Loucy (cell line): ENCODE results near the gene MTMR3.

Experiments
- H2AFZ ChIP-seq: fragments of 200-600 bp; sonication (generic); 2 replicates; pipeline ENCODE4 v1.6.0; 2016; ENCODE audit warnings: antibody characterized with exemption, mild to moderate bottlenecking, low read length, moderate library complexity
- H3F3A ChIP-seq: fragments of 200-600 bp; 2 replicates; pipeline ENCODE4 v1.6.0; 2016; ENCODE audit warnings: antibody characterized with exemption, low read depth, mild to moderate bottlenecking
- H3K27me3 ChIP-seq: fragments of 200-600 bp; sonication (generic); 2 replicates; pipeline ENCODE4 v1.6.1; 2014; ENCODE audit warnings: low read length, mild to moderate bottlenecking; ENCODE audit not compliant: insufficient read depth, poor library complexity, severe bottlenecking
- H3K36me3 ChIP-seq: fragments of 200-600 bp; sonication (generic); 2 replicates; pipeline ENCODE4 v1.6.1; 2016; ENCODE audit warnings: low read length; ENCODE audit not compliant: insufficient read depth
- H3K4me1 ChIP-seq: fragments of 200-600 bp; sonication (generic); 2 replicates; pipeline ENCODE4 v1.5.1; 2014; ENCODE audit warnings: low read length, mild to moderate bottlenecking; ENCODE audit not compliant: insufficient read depth, poor library complexity, severe bottlenecking
- H3K4me2 ChIP-seq: fragments of 200-600 bp; sonication (generic); 2 replicates; pipeline ENCODE4 v1.6.0; 2014; ENCODE audit warnings: antibody characterized with exemption, low read length, low read depth, mild to moderate bottlenecking; ENCODE audit not compliant: poor library complexity, severe bottlenecking
- H3K4me3 ChIP-seq: fragments of 200-600 bp; sonication (generic); 2 replicates; pipeline ENCODE4 v1.5.1; 2014; ENCODE audit warnings: low read length, mild to moderate bottlenecking, mixed read lengths; ENCODE audit not compliant: poor library complexity, severe bottlenecking
- H3K79me2 ChIP-seq: fragments of 200-600 bp; sonication (generic); 2 replicates; pipeline ENCODE4 v1.6.1; 2014; ENCODE audit warnings: low read length; ENCODE audit not compliant: insufficient read depth
- H3K9ac ChIP-seq: fragments of 200-600 bp; sonication (generic); 2 replicates; pipeline ENCODE4 v1.6.0; 2014; ENCODE audit warnings: mild to moderate bottlenecking, low read depth, low read length, moderate library complexity; ENCODE audit not compliant: poor library complexity, severe bottlenecking
- H3K9me2 ChIP-seq: fragments of 200-600 bp; sonication (generic); replicated peaks from 2 replicates; pipeline ENCODE4 v1.6.1; 2016; ENCODE audit warnings: low read depth, low read length, mixed read lengths
- H3K9me3 ChIP-seq: fragments of 200-600 bp; sonication (generic); 2 replicates; pipeline ENCODE4 v1.6.1; 2014; ENCODE audit warnings: mild to moderate bottlenecking, antibody characterized with exemption, low read length, low read depth; ENCODE audit not compliant: insufficient read depth
- H4K20me1 ChIP-seq: fragments of 200-600 bp; sonication (generic); 2 replicates; pipeline ENCODE4 v1.6.0; 2014; ENCODE audit warnings: antibody characterized with exemption, low read length, mild to moderate bottlenecking; ENCODE audit not compliant: insufficient read depth, poor library complexity, severe bottlenecking
- EZH2phosphoT487 ChIP-seq: fragments of 200-600 bp; IDR thresholded peaks from 2 replicates; pipeline ENCODE4 v1.6.1; 2018; ENCODE audit warnings: antibody characterized with exemption, mild to moderate bottlenecking, moderate library complexity, borderline replicate concordance
- TF ChIP-seq, protein P1 (sequence below): fragments of 200-600 bp; sonication (generic); conservative IDR thresholded peaks from 2 replicates; pipeline ENCODE4 v1.5.1; 2014; ENCODE audit warnings: mild to moderate bottlenecking, antibody characterized with exemption, low read length

Gene MTMR3

DNA sequence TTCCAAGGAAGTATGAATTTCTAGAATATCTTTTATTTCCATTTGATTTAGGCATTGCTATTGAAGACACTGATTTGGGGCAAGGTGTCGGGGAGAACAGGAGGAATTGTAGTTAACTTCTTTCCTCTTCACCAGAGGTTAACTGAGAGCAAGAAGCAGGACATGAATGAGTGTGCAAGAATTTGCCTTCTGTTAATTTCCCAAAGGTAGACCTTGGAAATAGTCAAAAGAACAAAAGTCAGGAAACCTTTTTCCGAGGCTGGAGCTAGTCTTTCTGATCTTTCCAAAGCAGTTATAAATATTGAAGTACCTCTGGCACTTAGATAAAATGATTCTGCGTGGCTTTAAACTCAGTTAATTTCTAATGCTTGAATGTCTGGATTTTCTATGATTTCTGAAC lies 66.9 kb downstream of the MTMR3 start:
- H4K20me1 ChIP-seq, result peaks cover 41% of the 10 kb centered on the region
- no peak overlapping the region for H3K9ac ChIP-seq
- no peaks in the 10 kb centered on the region for H3K9me2 ChIP-seq
- no peak overlapping the region for H3K4me3 ChIP-seq
- no peak overlapping the region for H3K4me2 ChIP-seq
- no peaks in the 10 kb centered on the region for H3K4me1 ChIP-seq
- no peaks in the 10 kb centered on the region for H3F3A ChIP-seq
- no peaks in the 10 kb centered on the region for H3K9me3 ChIP-seq
- no peak for TF ChIP-seq EZH2phosphoT487
- TF ChIP-seq, protein P1, sequence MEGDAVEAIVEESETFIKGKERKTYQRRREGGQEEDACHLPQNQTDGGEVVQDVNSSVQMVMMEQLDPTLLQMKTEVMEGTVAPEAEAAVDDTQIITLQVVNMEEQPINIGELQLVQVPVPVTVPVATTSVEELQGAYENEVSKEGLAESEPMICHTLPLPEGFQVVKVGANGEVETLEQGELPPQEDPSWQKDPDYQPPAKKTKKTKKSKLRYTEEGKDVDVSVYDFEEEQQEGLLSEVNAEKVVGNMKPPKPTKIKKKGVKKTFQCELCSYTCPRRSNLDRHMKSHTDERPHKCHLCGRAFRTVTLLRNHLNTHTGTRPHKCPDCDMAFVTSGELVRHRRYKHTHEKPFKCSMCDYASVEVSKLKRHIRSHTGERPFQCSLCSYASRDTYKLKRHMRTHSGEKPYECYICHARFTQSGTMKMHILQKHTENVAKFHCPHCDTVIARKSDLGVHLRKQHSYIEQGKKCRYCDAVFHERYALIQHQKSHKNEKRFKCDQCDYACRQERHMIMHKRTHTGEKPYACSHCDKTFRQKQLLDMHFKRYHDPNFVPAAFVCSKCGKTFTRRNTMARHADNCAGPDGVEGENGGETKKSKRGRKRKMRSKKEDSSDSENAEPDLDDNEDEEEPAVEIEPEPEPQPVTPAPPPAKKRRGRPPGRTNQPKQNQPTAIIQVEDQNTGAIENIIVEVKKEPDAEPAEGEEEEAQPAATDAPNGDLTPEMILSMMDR, result no peak
- peaks cover 75% of the 10 kb centered on the region for H3K79me2 ChIP-seq
- H2AFZ ChIP-seq, result no peak overlapping the region
- H3K27me3 ChIP-seq, result no peaks in the 10 kb centered on the region
- H3K36me3 ChIP-seq, result no peaks in the 10 kb centered on the region

DNA sequence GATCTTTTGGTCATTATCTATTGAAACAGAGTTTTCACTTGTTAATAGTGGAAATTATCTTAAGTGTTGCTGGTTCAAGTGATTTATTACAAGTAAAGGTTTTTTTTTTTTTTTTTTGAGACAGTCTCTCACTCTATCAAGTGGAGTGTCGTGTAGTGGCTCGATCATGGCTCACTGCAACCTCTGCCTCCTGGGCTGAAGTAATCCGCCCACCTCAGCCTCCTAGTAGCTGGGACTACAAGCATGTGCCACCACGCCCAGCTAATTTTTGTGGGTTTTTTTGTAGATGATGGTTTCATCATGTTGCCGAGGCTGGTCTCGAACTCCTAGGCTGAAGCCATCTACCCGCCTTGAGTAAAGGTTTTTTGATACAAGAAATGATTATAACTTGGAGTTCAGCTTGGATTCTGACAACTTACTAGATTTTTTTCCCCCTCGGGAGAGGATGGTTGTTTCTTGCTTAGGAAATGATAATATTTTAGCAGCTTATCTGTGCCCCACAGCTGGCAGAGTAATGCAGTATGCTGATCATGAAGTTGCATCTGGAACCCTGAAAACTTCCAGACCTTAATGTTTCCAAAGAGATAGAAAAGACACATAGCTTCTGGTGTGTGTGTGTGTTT lies 68.9 kb downstream of the MTMR3 start:
- no peak overlapping the region for H3K4me2 ChIP-seq
- no peaks in the 10 kb centered on the region for H3K9me2 ChIP-seq
- no peaks in the 10 kb centered on the region for H3K9me3 ChIP-seq
- H3K4me3 ChIP-seq, result no peak overlapping the region
- peaks cover 37% of the 10 kb centered on the region for H4K20me1 ChIP-seq
- H3K27me3 ChIP-seq, result no peaks in the 10 kb centered on the region
- H3K36me3 ChIP-seq, result no peaks in the 10 kb centered on the region
- peaks cover 68% of the 10 kb centered on the region for H3K79me2 ChIP-seq
- no peaks in the 10 kb centered on the region for H3F3A ChIP-seq
- no peak overlapping the region for H2AFZ ChIP-seq
- TF ChIP-seq EZH2phosphoT487, result no peak
- TF ChIP-seq, protein P1, result no peak
- no peak overlapping the region for H3K9ac ChIP-seq
- H3K4me1 ChIP-seq, result no peaks in the 10 kb centered on the region

DNA sequence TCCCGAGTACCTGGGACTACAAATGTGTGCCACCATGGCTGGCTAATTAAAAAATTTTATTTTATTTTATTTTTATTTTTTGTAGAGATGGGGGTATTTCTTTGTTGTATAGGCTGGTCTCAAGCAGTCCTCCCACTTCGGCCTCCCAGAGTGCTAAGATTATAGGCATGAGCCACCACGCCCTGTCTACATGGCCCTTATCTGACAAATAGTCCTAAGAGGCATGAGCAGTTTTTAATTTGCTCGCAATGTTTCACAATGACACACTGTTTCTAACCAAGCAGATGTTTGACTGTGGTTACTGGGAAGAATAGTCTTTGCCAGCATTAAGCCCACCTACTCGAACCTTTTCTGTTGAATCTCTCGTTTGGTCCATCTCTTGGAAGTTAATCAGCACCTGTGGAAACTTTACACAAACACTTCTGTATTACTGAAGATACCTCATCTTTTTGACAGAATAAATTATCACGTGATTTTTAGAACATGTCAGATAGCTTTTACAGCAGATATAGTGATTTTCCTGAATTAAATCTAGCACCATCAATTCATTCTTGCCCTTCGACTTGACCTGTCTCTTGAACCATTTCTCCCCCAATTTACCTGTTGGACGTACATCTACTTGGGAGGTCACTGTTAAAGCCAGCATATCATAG lies 71.4 kb downstream of the MTMR3 start:
- H3K79me2 ChIP-seq, result peaks cover 51% of the 10 kb centered on the region

More for the DNA sequence above, 71.4 kb downstream of the MTMR3 start:
- Histone ChIP-seq H3K36me3 (peaks cover 7% of the 10 kb centered on the region; the same call in 1 of the 2 replicates), H4K20me1 (peaks cover 30% of the 10 kb centered on the region), H3K9me3 (no peaks in the 10 kb centered on the region), H3K4me1 (no peaks in the 10 kb centered on the region), H3K27me3 (no peaks in the 10 kb centered on the region), H3K9me2 (no peaks in the 10 kb centered on the region), H3K4me2 (no peak overlapping the region), H3K4me3 (no peak overlapping the region), H3K9ac (no peak overlapping the region), H3F3A (no peaks in the 10 kb centered on the region), H2AFZ (no peak overlapping the region)
- TF ChIP-seq EZH2phosphoT487, result no peak
- TF ChIP-seq, protein P1, result no peak
